Measurements from ENCODE around the gene FES. TPM values are rescaled to one million over a fixed set of nuclear protein-coding genes. Genes with fewer than 3 reads are reported as not detected.

The FES gene
- total and polyA plus RNA-seq, 2 experiments from 2014 or later, result 3.5 TPM

DNA sequence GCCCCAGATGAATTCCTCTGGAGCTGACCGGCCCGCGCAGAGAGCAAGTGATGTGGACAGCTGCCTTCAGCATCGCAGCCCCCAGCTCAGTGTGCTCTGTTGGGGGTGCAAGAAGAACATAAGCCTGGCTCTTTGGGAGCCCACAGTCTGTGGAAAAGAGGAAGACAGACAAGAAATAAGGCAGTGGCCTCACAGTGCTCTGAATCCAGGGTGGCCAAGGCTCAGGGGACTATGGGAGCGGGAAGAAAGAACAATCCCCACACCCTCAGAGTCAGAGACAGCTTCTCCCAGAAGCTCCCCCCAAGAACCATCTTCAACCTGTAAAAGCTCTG, 48.3 kb downstream of the FES start:
- WGBS, 2 experiments (ENCODE audit: low coverage in 1 of 2, low lambda C conversion rate in 2 of 2, missing lambda C conversion rate in 2 of 2), result 18 to 21% methylated on average over 5 of the region's 5 CpGs
- H3K4me2 ChIP-seq (ENCODE audit: unreplicated experiment), result no peak overlapping the region

DNA sequence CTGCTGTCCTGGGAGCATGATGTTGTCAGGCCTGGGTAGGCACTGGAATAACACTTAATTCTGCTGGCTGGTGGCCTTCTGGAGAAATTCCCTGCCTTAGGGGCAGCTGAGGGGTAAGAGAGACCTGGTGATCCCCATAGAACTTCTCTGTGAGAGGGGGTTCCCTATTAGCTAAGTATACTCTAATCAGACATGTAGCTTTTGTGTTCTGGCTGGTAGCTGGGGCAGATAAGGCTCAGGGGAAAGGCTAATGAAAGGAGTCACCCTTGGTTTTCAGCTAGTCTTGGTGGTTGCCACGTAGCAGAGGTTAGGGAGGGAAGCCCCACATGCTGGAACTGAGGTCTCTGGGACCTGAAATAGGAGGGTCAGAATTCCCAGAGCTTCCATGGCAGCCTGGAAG, 49.0 kb downstream of the FES start:
- 13 to 35% methylated on average over 1 of the region's 1 CpG for WGBS, 2 experiments (ENCODE audit: low coverage in 1 of 2, low lambda C conversion rate in 2 of 2, missing lambda C conversion rate in 2 of 2)
- peaks cover 20% of the 10 kb centered on the region for H3K4me1 ChIP-seq (ENCODE audit: insufficient read depth)
- TF ChIP-seq EZH2 (IDR thresholded peaks at IDR 0.05; ENCODE audit: insufficient read depth, poor library complexity, severe bottlenecking), result no peak
- no peak for TF ChIP-seq EZH2phosphoT487 (IDR thresholded peaks at IDR 0.05; ENCODE audit: insufficient read depth, low read depth)
- H3K9ac ChIP-seq, result no peak overlapping the region
- 0 out of 2 replicates have a peak, but pooled peaks cover 5% of the 10 kb centered on the region for H3K36me3 ChIP-seq (ENCODE audit: low read depth)
- H2AFZ ChIP-seq, result no peak overlapping the region
- no peaks in the 10 kb centered on the region for H4K20me1 ChIP-seq (ENCODE audit: insufficient read depth)
- peaks cover 27% of the 10 kb centered on the region for H3K79me2 ChIP-seq (ENCODE audit: insufficient read depth)
- H3K4me3 ChIP-seq, result no peak overlapping the region
- DNase-seq, result no peak
- H3K9me2 ChIP-seq (ENCODE audit: insufficient read depth), result no peaks in the 10 kb centered on the region
- no peak overlapping the region for H3K27ac ChIP-seq
- no peak overlapping the region for H3K4me2 ChIP-seq (ENCODE audit: unreplicated experiment)
- in situ Hi-C loops (cut with MboI), result no loop called here
- H3K9me3 ChIP-seq (ENCODE audit: low read depth), result no peaks in the 10 kb centered on the region
- H3K27me3 ChIP-seq (replicated peaks; ENCODE audit: insufficient read depth), result no peaks in the 10 kb centered on the region
- peaks cover 13% of the 10 kb centered on the region; the same call in 1 of the 2 replicates for H3F3A ChIP-seq (ENCODE audit: insufficient read depth)

More for the DNA sequence above, 48.3 kb downstream of the FES start:
- DNase-seq, result no peak
- Histone ChIP-seq H3K4me3 (peak overlapping the region; percentile 95), H3K9ac (peak overlapping the region; percentile 82; the same call in 1 of the 2 replicates), H3K9me3 (ENCODE audit: low read depth) (no peaks in the 10 kb centered on the region), H3K9me2 (ENCODE audit: insufficient read depth) (no peaks in the 10 kb centered on the region), H3K79me2 (ENCODE audit: insufficient read depth) (peaks cover 21% of the 10 kb centered on the region), H3F3A (ENCODE audit: insufficient read depth) (peaks cover 13% of the 10 kb centered on the region; the same call in 1 of the 2 replicates), H3K27me3 (replicated peaks; ENCODE audit: insufficient read depth) (no peaks in the 10 kb centered on the region), H3K27ac (no peak overlapping the region), H4K20me1 (ENCODE audit: insufficient read depth) (no peaks in the 10 kb centered on the region), H3K36me3 (ENCODE audit: low read depth) (no peaks in the 10 kb centered on the region), H2AFZ (peak overlapping the region; percentile 97), H3K4me1 (ENCODE audit: insufficient read depth) (peaks cover 20% of the 10 kb centered on the region)
- TF ChIP-seq EZH2phosphoT487 (IDR thresholded peaks at IDR 0.05; ENCODE audit: insufficient read depth, low read depth) (no peak), EZH2 (IDR thresholded peaks at IDR 0.05; ENCODE audit: insufficient read depth, poor library complexity, severe bottlenecking) (no peak)
- in situ Hi-C loops (cut with MboI), result no loop called here

DNA sequence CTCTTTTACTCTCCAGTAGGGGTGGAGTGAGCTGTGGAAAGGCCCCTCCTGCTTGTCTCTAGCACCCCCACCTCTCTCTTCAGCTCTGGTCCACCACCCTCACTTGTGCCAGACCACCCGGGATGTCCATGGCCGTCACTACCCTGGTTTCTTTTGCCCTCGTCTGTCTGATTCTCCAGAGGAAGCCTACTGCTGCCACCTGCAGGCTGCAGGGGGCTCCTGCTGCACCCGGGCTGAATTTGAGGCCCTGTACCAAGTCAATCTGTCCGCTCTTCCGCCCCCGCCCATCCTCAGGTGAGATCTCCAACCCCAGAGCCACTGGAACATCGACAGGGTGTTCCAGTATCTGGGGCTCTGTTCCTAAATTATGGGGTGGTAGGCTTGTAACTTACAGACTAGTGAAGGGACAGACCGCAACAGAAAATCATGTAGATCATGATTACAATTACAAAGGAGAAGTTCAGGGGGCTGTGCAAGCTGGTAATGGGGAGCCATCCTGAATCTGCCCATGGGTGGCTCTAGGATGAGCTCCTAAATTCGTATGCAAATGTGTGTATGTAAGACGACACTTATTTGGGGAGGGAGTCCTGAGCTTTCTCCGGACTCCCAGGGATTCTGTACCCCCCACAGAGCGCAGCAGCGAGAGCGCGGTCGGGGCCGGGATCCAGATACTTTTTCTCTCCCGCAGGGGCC, 50.1 kb downstream of the FES start:
- TF ChIP-seq EZH2phosphoT487 (IDR thresholded peaks at IDR 0.05; ENCODE audit: insufficient read depth, low read depth) (no peak), EZH2 (IDR thresholded peaks at IDR 0.05; ENCODE audit: insufficient read depth, poor library complexity, severe bottlenecking) (no peak)
- peaks cover 10% of the 10 kb centered on the region; the same call in 1 of the 2 replicates for H3K36me3 ChIP-seq (ENCODE audit: low read depth)
- H2AFZ ChIP-seq, result peak overlapping the region; percentile 79
- peaks cover 30% of the 10 kb centered on the region for H3K79me2 ChIP-seq (ENCODE audit: insufficient read depth)
- DNase-seq, result peak; percentile 87
- H3K27ac ChIP-seq, result no peak overlapping the region
- no peaks in the 10 kb centered on the region for H3K9me2 ChIP-seq (ENCODE audit: insufficient read depth)
- no peaks in the 10 kb centered on the region for H3K9me3 ChIP-seq (ENCODE audit: low read depth)
- H4K20me1 ChIP-seq (ENCODE audit: insufficient read depth), result no peaks in the 10 kb centered on the region
- in situ Hi-C loops (cut with MboI), result no loop called here
- WGBS, 2 experiments (ENCODE audit: low coverage in 1 of 2, low lambda C conversion rate in 2 of 2, missing lambda C conversion rate in 2 of 2), result 3% methylated on average over 19 of the region's 19 CpGs
- H3F3A ChIP-seq (ENCODE audit: insufficient read depth), result peaks cover 10% of the 10 kb centered on the region; the same call in 1 of the 2 replicates
- H3K4me2 ChIP-seq (ENCODE audit: unreplicated experiment), result peak overlapping the region; percentile 90
- H3K4me3 ChIP-seq, result peak overlapping the region; percentile 86
- peak overlapping the region; percentile 93 for H3K9ac ChIP-seq
- peaks cover 17% of the 10 kb centered on the region for H3K4me1 ChIP-seq (ENCODE audit: insufficient read depth)
- no peaks in the 10 kb centered on the region for H3K27me3 ChIP-seq (replicated peaks; ENCODE audit: insufficient read depth)

DNA sequence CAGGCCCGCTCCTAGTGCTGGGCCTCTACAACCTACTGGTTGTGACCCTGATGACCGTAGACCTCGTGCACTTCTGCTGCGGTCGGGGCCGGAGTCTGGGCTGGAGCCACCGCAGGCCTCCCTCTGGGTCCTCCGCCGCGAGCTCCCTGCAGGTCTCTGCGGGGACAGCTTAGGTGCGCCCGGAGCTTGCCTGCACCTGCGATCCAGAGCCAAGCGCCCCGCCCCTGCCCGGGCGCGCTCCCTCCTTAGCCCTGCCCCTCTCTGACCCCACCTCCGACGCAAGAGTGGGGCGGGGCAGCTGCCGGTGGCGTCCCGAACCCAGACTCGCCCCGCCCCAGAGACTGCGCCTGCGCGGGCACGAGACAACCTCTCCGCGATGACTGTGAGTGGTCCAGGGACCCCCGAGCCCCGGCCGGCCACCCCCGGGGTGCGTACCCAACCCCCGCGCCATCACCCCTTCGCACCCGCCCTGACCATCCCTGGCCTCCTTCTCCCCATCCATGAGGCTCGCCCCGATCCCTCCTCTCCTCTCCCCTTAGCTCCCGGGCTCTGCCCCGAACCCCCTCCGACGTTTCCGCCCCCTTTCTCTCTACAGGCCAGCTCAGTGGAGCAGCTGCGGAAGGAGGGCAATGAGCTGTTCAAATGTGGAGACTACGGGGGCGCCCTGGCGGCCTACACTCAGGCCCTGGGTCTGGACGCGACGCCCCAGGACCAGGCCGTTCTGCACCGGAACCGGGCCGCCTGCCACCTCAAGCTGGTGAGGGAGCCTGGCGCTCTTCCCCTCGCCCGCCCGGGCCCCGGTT, 50.8 kb downstream of the FES start, which contains the start of gene UNC45A:
TSS of gene UNC45A (plus strand) at position 337 of the 803 bp plus-strand sequence. CDS start at position 377, 40 bp downstream.
- 0 to 1% methylated on average over 12 to 59 of the region's 65 CpGs for WGBS, 2 experiments (ENCODE audit: low coverage in 1 of 2, low lambda C conversion rate in 2 of 2, missing lambda C conversion rate in 2 of 2)
- H3K27ac ChIP-seq, result peak within 1 kb of the TSS; percentile 64
- no peaks in the 10 kb centered on the region for H3K27me3 ChIP-seq (replicated peaks; ENCODE audit: insufficient read depth)
- no peaks in the 10 kb centered on the region for H4K20me1 ChIP-seq (ENCODE audit: insufficient read depth)
- H3K36me3 ChIP-seq (ENCODE audit: low read depth), result peaks cover 12% of the 10 kb centered on the region; the same call in 1 of the 2 replicates
- DNase-seq, result peak; percentile 93
- in situ Hi-C loops (cut with MboI), result no loop called here
- H2AFZ ChIP-seq, result peak within 1 kb of the TSS; percentile 79
- H3K4me1 ChIP-seq (ENCODE audit: insufficient read depth), result peaks cover 14% of the 10 kb centered on the region
- TF ChIP-seq EZH2 (IDR thresholded peaks at IDR 0.05; ENCODE audit: insufficient read depth, poor library complexity, severe bottlenecking) (no peak), EZH2phosphoT487 (IDR thresholded peaks at IDR 0.05; ENCODE audit: insufficient read depth, low read depth) (no peak)
- H3F3A ChIP-seq (ENCODE audit: insufficient read depth), result 0 out of 2 replicates have a peak, but pooled peaks cover 6% of the 10 kb centered on the region
- H3K4me2 ChIP-seq (ENCODE audit: unreplicated experiment), result peak within 1 kb of the TSS; percentile 90
- H3K9me3 ChIP-seq (ENCODE audit: low read depth), result no peaks in the 10 kb centered on the region
- peak within 1 kb of the TSS; percentile 93 for H3K9ac ChIP-seq
- H3K9me2 ChIP-seq (ENCODE audit: insufficient read depth), result no peaks in the 10 kb centered on the region
- H3K79me2 ChIP-seq (ENCODE audit: insufficient read depth), result peaks cover 30% of the 10 kb centered on the region
- peak within 1 kb of the TSS; percentile 86 for H3K4me3 ChIP-seq
